GM23338 (cell line): ENCODE measurements around the gene CLEC5A. TPM values are rescaled to one million over a fixed set of nuclear protein-coding genes. Genes with fewer than 3 reads are reported as not detected.

ENCODE experiments used
- ATAC-seq: fragments of 200-7000 bp; cut with Tn5 transposase; 3 replicates; pipeline ENCODE4 v1.9.1; 2020
- DNase-seq: peaks from one replicate; pipeline ENCODE4 v3.0.0-alpha.2; 2015; ENCODE audit warnings: low spot score
- H2AFZ ChIP-seq: fragments of 200-600 bp; sonication (generic); 2 replicates; pipeline ENCODE4 v1.8.0; 2016; ENCODE audit warnings: antibody characterized with exemption, mild to moderate bottlenecking, moderate library complexity
- H3F3A ChIP-seq: fragments of 200-600 bp; sonication (generic); replicated peaks from 2 replicates; pipeline ENCODE4 v1.8.0; 2017; ENCODE audit warnings: antibody characterized with exemption, mixed run types, low read depth
- H3K27ac ChIP-seq: fragments of 200-600 bp; sonication (generic); 2 replicates; pipeline ENCODE4 v1.6.1; 2016; ENCODE audit warnings: low read depth
- H3K27me3 ChIP-seq: fragments of 200-600 bp; sonication (generic); 2 replicates; pipeline ENCODE4 v1.8.0; 2016; ENCODE audit warnings: mild to moderate bottlenecking, mixed run types, moderate library complexity; ENCODE audit not compliant: insufficient read depth
- H3K36me3 ChIP-seq: fragments of 200-600 bp; sonication (generic); 2 replicates; pipeline ENCODE4 v1.8.0; 2016; ENCODE audit warnings: mild to moderate bottlenecking; ENCODE audit not compliant: insufficient read depth
- H3K4me1 ChIP-seq: fragments of 200-600 bp; sonication (generic); 2 replicates; pipeline ENCODE4 v1.8.0; 2016; ENCODE audit warnings: mild to moderate bottlenecking, moderate library complexity; ENCODE audit not compliant: insufficient read depth
- H3K4me2 ChIP-seq: fragments of 200-600 bp; sonication (generic); 2 replicates; pipeline ENCODE4 v1.7.1; 2017; ENCODE audit warnings: mixed run types
- H3K4me3 ChIP-seq: fragments of 200-600 bp; sonication (generic); 2 replicates; pipeline ENCODE4 v1.6.1; 2016; ENCODE audit warnings: mixed run types
- H3K79me2 ChIP-seq: fragments of 200-600 bp; sonication (generic); replicated peaks from 2 replicates; pipeline ENCODE4 v1.8.0; 2017; ENCODE audit warnings: mild to moderate bottlenecking; ENCODE audit not compliant: insufficient read depth
- H3K9me2 ChIP-seq: fragments of 200-600 bp; sonication (generic); 2 replicates; pipeline ENCODE4 v1.8.0; 2017; ENCODE audit not compliant: insufficient read depth
- H4K20me1 ChIP-seq: fragments of 200-600 bp; sonication (generic); replicated peaks from 2 replicates; pipeline ENCODE4 v1.8.0; 2017; ENCODE audit warnings: mild to moderate bottlenecking; ENCODE audit not compliant: insufficient read depth
- H3K27ac Mint-ChIP-seq: 2 replicates; pipeline ENCODE4 v1.8.0; 2020; ENCODE audit warnings: inconsistent platforms, mild to moderate bottlenecking, moderate library complexity, mixed read lengths
- H3K27me3 Mint-ChIP-seq: 3 replicates; pipeline ENCODE4 v1.8.0; 2022; ENCODE audit warnings: low read depth, mild to moderate bottlenecking, moderate library complexity, mixed read lengths, inconsistent platforms; ENCODE audit not compliant: insufficient read depth, poor library complexity
- H3K36me3 Mint-ChIP-seq: 3 replicates; pipeline ENCODE4 v1.8.0; 2021; ENCODE audit warnings: low read depth, mild to moderate bottlenecking, inconsistent platforms, moderate library complexity, mixed read lengths
- H3K4me1 Mint-ChIP-seq: 3 replicates; pipeline ENCODE4 v1.8.0; 2020; ENCODE audit warnings: mild to moderate bottlenecking, inconsistent platforms, mixed read lengths
- H3K4me3 Mint-ChIP-seq: 3 replicates; pipeline ENCODE4 v1.8.0; 2021; ENCODE audit warnings: moderate library complexity, mild to moderate bottlenecking, inconsistent platforms, mixed read lengths
- H3K9me3 Mint-ChIP-seq: 3 replicates; pipeline ENCODE4 v1.8.0; 2020; ENCODE audit warnings: moderate library complexity, mild to moderate bottlenecking, inconsistent platforms, mixed read lengths
- CREB1 ChIP-seq: fragments of 250-450 bp; sonication (Bioruptor Pico); IDR thresholded peaks from 2 replicates; pipeline ENCODE4 v1.5.0; 2020; ENCODE audit warnings: low read depth, mild to moderate bottlenecking, moderate library complexity
- EZH2 ChIP-seq: fragments of 200-600 bp; sonication (generic); IDR thresholded peaks from one replicate; pipeline ENCODE4 v1.8.0; 2017; ENCODE audit warnings: antibody characterized with exemption, mild to moderate bottlenecking, low read depth; ENCODE audit not compliant: unreplicated experiment
- EZH2phosphoT487 ChIP-seq: fragments of 200-600 bp; sonication (generic); IDR thresholded peaks from one replicate; pipeline ENCODE4 v1.8.1; 2018; ENCODE audit warnings: antibody characterized with exemption; ENCODE audit not compliant: unreplicated experiment
- NANOG ChIP-seq: IDR thresholded peaks from 2 replicates; pipeline ENCODE4 v1.6.1; 2016; ENCODE audit warnings: antibody characterized with exemption, borderline replicate concordance
- POLR2AphosphoS5 ChIP-seq: IDR thresholded peaks from 2 replicates; pipeline ENCODE4 v1.6.1; 2016; ENCODE audit warnings: antibody characterized with exemption, low read depth
- STAT1 ChIP-seq: IDR thresholded peaks from one replicate; pipeline ENCODE4 v1.6.1; 2016; ENCODE audit warnings: antibody characterized with exemption; ENCODE audit not compliant: unreplicated experiment
- ZNF114 ChIP-seq: fragments of 250-450 bp; sonication (Bioruptor Pico); IDR thresholded peaks from 2 replicates; pipeline ENCODE4 v1.5.0; 2020; ENCODE audit warnings: mild to moderate bottlenecking, moderate library complexity
- ZNF331 ChIP-seq: fragments of 250-450 bp; sonication (Bioruptor Pico); IDR thresholded peaks from 2 replicates; pipeline ENCODE4 v1.5.0; 2020; ENCODE audit warnings: low read depth, mild to moderate bottlenecking, moderate library complexity
- polyA plus RNA-seq: library from polyadenylated mRNA; unstranded; fragments of >200 nt; fragmentation: Nextera tagmentation; extraction: Ambion mirVana; gene quantifications from 2 replicates; pipeline ENCODE4 v1.2.1, GENCODE V29; 2016
- total RNA-seq: library from RNA; depleted of rRNA; stranded (reverse); fragments of >200 nt; shearing (Covaris generic); gene quantifications from 2 replicates; pipeline ENCODE4 v1.2.3, GENCODE V29; 2014
- TF ChIP-seq, protein P1 (sequence below): fragments of 250-450 bp; sonication (Bioruptor Pico); IDR thresholded peaks from 2 replicates; pipeline ENCODE4 v1.5.0; 2020; ENCODE audit warnings: mild to moderate bottlenecking, moderate library complexity
- TF ChIP-seq, protein P2 (sequence below): IDR thresholded peaks from one replicate; pipeline ENCODE4 v1.6.1; 2018; ENCODE audit warnings: antibody characterized with exemption; ENCODE audit not compliant: unreplicated experiment
- TF ChIP-seq, protein P3 (sequence below): IDR thresholded peaks from 2 replicates; pipeline ENCODE4 v1.6.1; 2016; ENCODE audit warnings: antibody characterized with exemption
- TF ChIP-seq, protein P4 (sequence below), 2 experiments: fragments of 200-600 bp in 1 of 2; sonication (generic) in 1 of 2; conservative IDR thresholded peaks; 2 replicates each; pipeline versions ENCODE4 v1.5.1 to v1.6.1; 2016 to 2017; ENCODE audit warnings: antibody characterized with exemption in 2 of 2, low read depth in 2 of 2, mild to moderate bottlenecking in 2 of 2, moderate library complexity in 1 of 2

Gene CLEC5A
- total and polyA plus RNA-seq, 2 experiments from 2014 or later: not detected

DNA sequence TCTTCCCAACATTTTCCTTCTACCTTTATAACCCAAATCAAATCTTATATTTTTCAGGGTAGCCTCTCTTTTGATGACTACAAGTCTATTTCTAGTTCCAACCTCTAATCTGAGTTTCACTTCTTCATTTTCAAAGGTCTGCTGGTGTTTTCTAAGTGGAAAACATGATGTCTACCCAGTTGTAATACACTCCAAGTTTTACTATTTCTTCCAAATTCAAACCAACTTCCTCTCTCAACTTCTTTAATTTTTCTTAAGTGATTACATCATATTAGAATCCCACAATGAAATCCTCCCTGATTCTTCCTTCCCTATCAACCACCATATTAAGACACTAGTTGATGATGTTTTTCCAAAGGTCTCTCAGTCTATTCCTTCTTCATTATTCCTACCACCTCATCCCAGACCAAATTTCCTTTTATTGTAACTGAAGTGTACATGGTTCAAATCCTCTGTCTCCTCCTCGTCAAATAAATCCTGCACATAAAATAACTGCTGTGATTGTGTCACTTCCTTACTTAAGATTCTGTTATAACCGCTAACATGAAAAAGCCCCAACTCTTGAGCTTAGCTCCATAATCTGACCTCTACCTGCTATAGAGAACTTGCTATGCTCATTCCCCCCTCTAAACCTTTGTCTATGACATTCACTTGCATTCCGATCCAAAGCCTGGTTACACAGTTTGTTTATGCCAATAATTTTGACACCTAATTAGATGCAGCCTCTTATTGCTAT is 14.1 kb upstream of the CLEC5A start (continued):
- TF ChIP-seq, protein P1, sequence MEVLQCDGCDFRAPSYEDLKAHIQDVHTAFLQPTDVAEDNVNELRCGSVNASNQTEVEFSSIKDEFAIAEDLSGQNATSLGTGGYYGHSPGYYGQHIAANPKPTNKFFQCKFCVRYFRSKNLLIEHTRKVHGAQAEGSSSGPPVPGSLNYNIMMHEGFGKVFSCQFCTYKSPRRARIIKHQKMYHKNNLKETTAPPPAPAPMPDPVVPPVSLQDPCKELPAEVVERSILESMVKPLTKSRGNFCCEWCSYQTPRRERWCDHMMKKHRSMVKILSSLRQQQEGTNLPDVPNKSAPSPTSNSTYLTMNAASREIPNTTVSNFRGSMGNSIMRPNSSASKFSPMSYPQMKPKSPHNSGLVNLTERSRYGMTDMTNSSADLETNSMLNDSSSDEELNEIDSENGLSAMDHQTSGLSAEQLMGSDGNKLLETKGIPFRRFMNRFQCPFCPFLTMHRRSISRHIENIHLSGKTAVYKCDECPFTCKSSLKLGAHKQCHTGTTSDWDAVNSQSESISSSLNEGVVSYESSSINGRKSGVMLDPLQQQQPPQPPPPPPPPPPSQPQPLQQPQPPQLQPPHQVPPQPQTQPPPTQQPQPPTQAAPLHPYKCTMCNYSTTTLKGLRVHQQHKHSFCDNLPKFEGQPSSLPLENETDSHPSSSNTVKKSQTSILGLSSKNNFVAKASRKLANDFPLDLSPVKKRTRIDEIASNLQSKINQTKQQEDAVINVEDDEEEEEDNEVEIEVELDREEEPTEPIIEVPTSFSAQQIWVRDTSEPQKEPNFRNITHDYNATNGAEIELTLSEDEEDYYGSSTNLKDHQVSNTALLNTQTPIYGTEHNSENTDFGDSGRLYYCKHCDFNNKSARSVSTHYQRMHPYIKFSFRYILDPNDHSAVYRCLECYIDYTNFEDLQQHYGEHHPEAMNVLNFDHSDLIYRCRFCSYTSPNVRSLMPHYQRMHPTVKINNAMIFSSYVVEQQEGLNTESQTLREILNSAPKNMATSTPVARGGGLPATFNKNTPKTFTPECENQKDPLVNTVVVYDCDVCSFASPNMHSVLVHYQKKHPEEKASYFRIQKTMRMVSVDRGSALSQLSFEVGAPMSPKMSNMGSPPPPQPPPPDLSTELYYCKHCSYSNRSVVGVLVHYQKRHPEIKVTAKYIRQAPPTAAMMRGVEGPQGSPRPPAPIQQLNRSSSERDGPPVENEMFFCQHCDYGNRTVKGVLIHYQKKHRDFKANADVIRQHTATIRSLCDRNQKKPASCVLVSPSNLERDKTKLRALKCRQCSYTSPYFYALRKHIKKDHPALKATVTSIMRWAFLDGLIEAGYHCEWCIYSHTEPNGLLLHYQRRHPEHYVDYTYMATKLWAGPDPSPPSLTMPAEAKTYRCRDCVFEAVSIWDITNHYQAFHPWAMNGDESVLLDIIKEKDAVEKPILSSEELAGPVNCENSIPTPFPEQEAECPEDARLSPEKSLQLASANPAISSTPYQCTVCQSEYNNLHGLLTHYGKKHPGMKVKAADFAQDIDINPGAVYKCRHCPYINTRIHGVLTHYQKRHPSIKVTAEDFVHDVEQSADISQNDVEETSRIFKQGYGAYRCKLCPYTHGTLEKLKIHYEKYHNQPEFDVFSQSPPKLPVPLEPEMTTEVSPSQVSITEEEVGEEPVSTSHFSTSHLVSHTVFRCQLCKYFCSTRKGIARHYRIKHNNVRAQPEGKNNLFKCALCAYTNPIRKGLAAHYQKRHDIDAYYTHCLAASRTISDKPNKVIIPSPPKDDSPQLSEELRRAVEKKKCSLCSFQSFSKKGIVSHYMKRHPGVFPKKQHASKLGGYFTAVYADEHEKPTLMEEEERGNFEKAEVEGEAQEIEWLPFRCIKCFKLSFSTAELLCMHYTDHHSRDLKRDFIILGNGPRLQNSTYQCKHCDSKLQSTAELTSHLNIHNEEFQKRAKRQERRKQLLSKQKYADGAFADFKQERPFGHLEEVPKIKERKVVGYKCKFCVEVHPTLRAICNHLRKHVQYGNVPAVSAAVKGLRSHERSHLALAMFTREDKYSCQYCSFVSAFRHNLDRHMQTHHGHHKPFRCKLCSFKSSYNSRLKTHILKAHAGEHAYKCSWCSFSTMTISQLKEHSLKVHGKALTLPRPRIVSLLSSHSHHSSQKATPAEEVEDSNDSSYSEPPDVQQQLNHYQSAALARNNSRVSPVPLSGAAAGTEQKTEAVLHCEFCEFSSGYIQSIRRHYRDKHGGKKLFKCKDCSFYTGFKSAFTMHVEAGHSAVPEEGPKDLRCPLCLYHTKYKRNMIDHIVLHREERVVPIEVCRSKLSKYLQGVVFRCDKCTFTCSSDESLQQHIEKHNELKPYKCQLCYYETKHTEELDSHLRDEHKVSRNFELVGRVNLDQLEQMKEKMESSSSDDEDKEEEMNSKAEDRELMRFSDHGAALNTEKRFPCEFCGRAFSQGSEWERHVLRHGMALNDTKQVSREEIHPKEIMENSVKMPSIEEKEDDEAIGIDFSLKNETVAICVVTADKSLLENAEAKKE: no peak
- TF ChIP-seq EZH2 (no peak), EZH2phosphoT487 (no peak), ZNF114 (CRISPR knock-in tag) (no peak), ZNF331 (CRISPR knock-in tag) (no peak), STAT1 (no peak)

DNA sequence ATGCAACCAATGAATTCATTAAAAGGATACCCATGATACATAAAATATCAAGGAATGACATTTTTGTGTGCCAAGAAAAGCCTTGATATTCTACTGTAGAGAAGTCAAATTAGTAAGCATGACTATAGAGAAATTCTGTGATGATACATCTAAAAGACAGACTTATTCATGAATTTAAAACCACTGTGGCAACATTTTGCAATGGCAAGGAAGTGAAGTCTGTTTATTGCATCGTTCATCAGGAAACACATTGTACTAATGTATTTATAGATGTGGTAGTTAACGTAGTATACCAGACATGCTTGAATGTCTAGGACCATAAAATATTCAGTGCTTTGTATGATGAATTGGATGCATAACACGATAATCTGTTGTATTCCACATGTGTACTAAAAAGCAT is 9.3 kb upstream of the CLEC5A start:
- ATAC-seq: no peak
- no peaks in the 10 kb centered on the region for H3K27me3 Mint-ChIP-seq
- no peak overlapping the region for H2AFZ ChIP-seq
- peaks cover 9% of the 10 kb centered on the region for H3K4me1 Mint-ChIP-seq
- DNase-seq: no peak
- H3K27me3 ChIP-seq: no peaks in the 10 kb centered on the region
- H3K4me3 ChIP-seq: no peak overlapping the region
- H3K27ac Mint-ChIP-seq: no peak overlapping the region
- no peaks in the 10 kb centered on the region for H3K36me3 ChIP-seq
- no peaks in the 10 kb centered on the region for H3K36me3 Mint-ChIP-seq
- H3F3A ChIP-seq: no peaks in the 10 kb centered on the region
- no peaks in the 10 kb centered on the region; the same call in 2 of the 3 replicates for H3K9me3 Mint-ChIP-seq
- no peak overlapping the region for H3K4me2 ChIP-seq
- H3K9me2 ChIP-seq: peaks cover 3% of the 10 kb centered on the region; the same call in 1 of the 2 replicates
- no peak overlapping the region for H3K27ac ChIP-seq
- H4K20me1 ChIP-seq: no peaks in the 10 kb centered on the region
- no peaks in the 10 kb centered on the region for H3K79me2 ChIP-seq
- 0 out of 2 replicates have a peak, but pooled peaks cover 13% of the 10 kb centered on the region for H3K4me1 ChIP-seq
- H3K4me3 Mint-ChIP-seq: no peak overlapping the region
- no peak for TF ChIP-seq POLR2AphosphoS5
- no peak for TF ChIP-seq ZNF114 (CRISPR knock-in tag)
- TF ChIP-seq, protein P2, sequence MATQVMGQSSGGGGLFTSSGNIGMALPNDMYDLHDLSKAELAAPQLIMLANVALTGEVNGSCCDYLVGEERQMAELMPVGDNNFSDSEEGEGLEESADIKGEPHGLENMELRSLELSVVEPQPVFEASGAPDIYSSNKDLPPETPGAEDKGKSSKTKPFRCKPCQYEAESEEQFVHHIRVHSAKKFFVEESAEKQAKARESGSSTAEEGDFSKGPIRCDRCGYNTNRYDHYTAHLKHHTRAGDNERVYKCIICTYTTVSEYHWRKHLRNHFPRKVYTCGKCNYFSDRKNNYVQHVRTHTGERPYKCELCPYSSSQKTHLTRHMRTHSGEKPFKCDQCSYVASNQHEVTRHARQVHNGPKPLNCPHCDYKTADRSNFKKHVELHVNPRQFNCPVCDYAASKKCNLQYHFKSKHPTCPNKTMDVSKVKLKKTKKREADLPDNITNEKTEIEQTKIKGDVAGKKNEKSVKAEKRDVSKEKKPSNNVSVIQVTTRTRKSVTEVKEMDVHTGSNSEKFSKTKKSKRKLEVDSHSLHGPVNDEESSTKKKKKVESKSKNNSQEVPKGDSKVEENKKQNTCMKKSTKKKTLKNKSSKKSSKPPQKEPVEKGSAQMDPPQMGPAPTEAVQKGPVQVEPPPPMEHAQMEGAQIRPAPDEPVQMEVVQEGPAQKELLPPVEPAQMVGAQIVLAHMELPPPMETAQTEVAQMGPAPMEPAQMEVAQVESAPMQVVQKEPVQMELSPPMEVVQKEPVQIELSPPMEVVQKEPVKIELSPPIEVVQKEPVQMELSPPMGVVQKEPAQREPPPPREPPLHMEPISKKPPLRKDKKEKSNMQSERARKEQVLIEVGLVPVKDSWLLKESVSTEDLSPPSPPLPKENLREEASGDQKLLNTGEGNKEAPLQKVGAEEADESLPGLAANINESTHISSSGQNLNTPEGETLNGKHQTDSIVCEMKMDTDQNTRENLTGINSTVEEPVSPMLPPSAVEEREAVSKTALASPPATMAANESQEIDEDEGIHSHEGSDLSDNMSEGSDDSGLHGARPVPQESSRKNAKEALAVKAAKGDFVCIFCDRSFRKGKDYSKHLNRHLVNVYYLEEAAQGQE: no peak
- TF ChIP-seq, protein P3, sequence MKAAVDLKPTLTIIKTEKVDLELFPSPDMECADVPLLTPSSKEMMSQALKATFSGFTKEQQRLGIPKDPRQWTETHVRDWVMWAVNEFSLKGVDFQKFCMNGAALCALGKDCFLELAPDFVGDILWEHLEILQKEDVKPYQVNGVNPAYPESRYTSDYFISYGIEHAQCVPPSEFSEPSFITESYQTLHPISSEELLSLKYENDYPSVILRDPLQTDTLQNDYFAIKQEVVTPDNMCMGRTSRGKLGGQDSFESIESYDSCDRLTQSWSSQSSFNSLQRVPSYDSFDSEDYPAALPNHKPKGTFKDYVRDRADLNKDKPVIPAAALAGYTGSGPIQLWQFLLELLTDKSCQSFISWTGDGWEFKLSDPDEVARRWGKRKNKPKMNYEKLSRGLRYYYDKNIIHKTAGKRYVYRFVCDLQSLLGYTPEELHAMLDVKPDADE: no peak
- no peak for TF ChIP-seq NANOG
- TF ChIP-seq, protein P4, sequence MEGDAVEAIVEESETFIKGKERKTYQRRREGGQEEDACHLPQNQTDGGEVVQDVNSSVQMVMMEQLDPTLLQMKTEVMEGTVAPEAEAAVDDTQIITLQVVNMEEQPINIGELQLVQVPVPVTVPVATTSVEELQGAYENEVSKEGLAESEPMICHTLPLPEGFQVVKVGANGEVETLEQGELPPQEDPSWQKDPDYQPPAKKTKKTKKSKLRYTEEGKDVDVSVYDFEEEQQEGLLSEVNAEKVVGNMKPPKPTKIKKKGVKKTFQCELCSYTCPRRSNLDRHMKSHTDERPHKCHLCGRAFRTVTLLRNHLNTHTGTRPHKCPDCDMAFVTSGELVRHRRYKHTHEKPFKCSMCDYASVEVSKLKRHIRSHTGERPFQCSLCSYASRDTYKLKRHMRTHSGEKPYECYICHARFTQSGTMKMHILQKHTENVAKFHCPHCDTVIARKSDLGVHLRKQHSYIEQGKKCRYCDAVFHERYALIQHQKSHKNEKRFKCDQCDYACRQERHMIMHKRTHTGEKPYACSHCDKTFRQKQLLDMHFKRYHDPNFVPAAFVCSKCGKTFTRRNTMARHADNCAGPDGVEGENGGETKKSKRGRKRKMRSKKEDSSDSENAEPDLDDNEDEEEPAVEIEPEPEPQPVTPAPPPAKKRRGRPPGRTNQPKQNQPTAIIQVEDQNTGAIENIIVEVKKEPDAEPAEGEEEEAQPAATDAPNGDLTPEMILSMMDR (conservative IDR thresholded peaks at IDR 0.05; ENCODE audit: low read depth in 2 of 2): no peak
- no peak for TF ChIP-seq EZH2phosphoT487
- no peak for TF ChIP-seq CREB1
